Kidney epithelial cell (primary cell): ENCODE measurements around the gene CYB561. TPM values are rescaled to one million over a fixed set of nuclear protein-coding genes. Genes with fewer than 3 reads are reported as not detected.

Experiments used
- DNase-seq: peaks from one replicate; pipeline ENCODE4 v3.0.0-alpha.2; 2010; ENCODE audit warnings: low read depth
- H3K27me3 ChIP-seq: 2 replicates; pipeline ENCODE4 v1.6.0; 2011; ENCODE audit warnings: low read length; ENCODE audit not compliant: control insufficient read depth, insufficient read depth
- H3K36me3 ChIP-seq: 2 replicates; pipeline ENCODE4 v1.5.1; 2011; ENCODE audit warnings: low read length; ENCODE audit not compliant: control insufficient read depth, insufficient read depth
- H3K4me3 ChIP-seq: 2 replicates; pipeline ENCODE4 v1.5.1; 2011; ENCODE audit warnings: low read depth, mild to moderate bottlenecking, control low read depth, low read length
- CTCF ChIP-seq: IDR thresholded peaks from 2 replicates; pipeline ENCODE4 v1.5.1; 2011; ENCODE audit warnings: mild to moderate bottlenecking, moderate library complexity, low read length, control low read depth, inconsistent platforms; ENCODE audit not compliant: insufficient read depth, poor library complexity, severe bottlenecking
- total RNA-seq: library from RNA; depleted of rRNA; stranded (reverse); fragments of >200 nt; gene quantifications from 2 replicates; pipeline ENCODE4 v1.2.3, GENCODE V29; 2015

The CYB561 gene
- total RNA-seq, 1 donor from 2014 or later: 19.3 TPM

- TF ChIP-seq CTCF: no peak
- DNase-seq: no peak
- H3K27me3 ChIP-seq: peaks cover 6% of the 10 kb centered on the region
- no peak overlapping the region for H3K4me3 ChIP-seq
- no peaks in the 10 kb centered on the region for H3K36me3 ChIP-seq
Observed at GRCh38 chr17:63433746-63434591, 12.1 kb downstream of the CYB561 start.

- TF ChIP-seq CTCF: no peak
- H3K4me3 ChIP-seq: no peak overlapping the region
- no peak for DNase-seq
- no peaks in the 10 kb centered on the region for H3K36me3 ChIP-seq
- H3K27me3 ChIP-seq: no peaks in the 10 kb centered on the region
Observed at GRCh38 chr17:63431939-63432804, 13.9 kb downstream of the CYB561 start.

GRCh38 chr17:63431618-63431938, 14.5 kb downstream of the CYB561 start:
- Histone ChIP-seq H3K27me3 (no peaks in the 10 kb centered on the region), H3K36me3 (no peaks in the 10 kb centered on the region), H3K4me3 (no peak overlapping the region)
- no peak for TF ChIP-seq CTCF
- DNase-seq: no peak

GRCh38 chr17:63430223-63430622, 15.9 kb downstream of the CYB561 start:
- TF ChIP-seq CTCF: no peak
- H3K4me3 ChIP-seq: no peak overlapping the region
- H3K36me3 ChIP-seq: peaks cover 2% of the 10 kb centered on the region
- DNase-seq: no peak
- H3K27me3 ChIP-seq: no peaks in the 10 kb centered on the region

- peaks cover 2% of the 10 kb centered on the region for H3K36me3 ChIP-seq
- DNase-seq: no peak
- no peak for TF ChIP-seq CTCF
- no peak overlapping the region for H3K4me3 ChIP-seq
- H3K27me3 ChIP-seq: no peaks in the 10 kb centered on the region
Observed at GRCh38 chr17:63429766-63430165, 16.3 kb downstream of the CYB561 start.
